ACC112 (cell line): ENCODE data around the gene AKAP9.
"Not testable (repeated sequence)": the region's sequence is repeated elsewhere in the genome, so short reads cannot be mapped to it uniquely, and the experiment has no call there.

Experiments used
- H2AFZ ChIP-seq: fragments of 200-600 bp; sonication (generic); one replicate; pipeline ENCODE4 v1.6.0; 2017; ENCODE audit warnings: antibody characterized with exemption, low read length; ENCODE audit not compliant: unreplicated experiment
- H3K27ac ChIP-seq: fragments of 200-600 bp; sonication (generic); 2 replicates; pipeline ENCODE4 v1.5.1; 2014; ENCODE audit warnings: low read depth, mild to moderate bottlenecking, antibody characterized with exemption, low read length, moderate library complexity
- H3K27me3 ChIP-seq: fragments of 200-600 bp; sonication (generic); 2 replicates; pipeline ENCODE4 v1.6.1; 2014; ENCODE audit warnings: mild to moderate bottlenecking, antibody characterized with exemption, low read length, moderate library complexity, mixed read lengths; ENCODE audit not compliant: insufficient read depth
- H3K36me3 ChIP-seq: fragments of 200-600 bp; sonication (generic); 2 replicates; pipeline ENCODE4 v1.6.1; 2016; ENCODE audit warnings: mild to moderate bottlenecking, antibody characterized with exemption, low read length, moderate library complexity, mixed read lengths; ENCODE audit not compliant: insufficient read depth
- H3K4me1 ChIP-seq: fragments of 200-600 bp; sonication (generic); one replicate; pipeline ENCODE4 v1.6.1; 2016; ENCODE audit warnings: low read length, mixed read lengths; ENCODE audit not compliant: insufficient read depth, unreplicated experiment, control insufficient read depth
- H3K4me3 ChIP-seq: fragments of 200-600 bp; sonication (generic); 2 replicates; pipeline ENCODE4 v1.5.1; 2014; ENCODE audit warnings: mild to moderate bottlenecking, low read depth, low read length
- H3K79me2 ChIP-seq: fragments of 200-600 bp; sonication (generic); one replicate; pipeline ENCODE4 v1.6.0; 2016; ENCODE audit warnings: low read length; ENCODE audit not compliant: control insufficient read depth, unreplicated experiment, insufficient read depth

Gene AKAP9

GRCh38 chr7:91940572-91941341 lies at the start of gene AKAP9:
AKAP9 (plus strand) TSS chr7:91940862; CDS start chr7:91941100, 238 bp downstream.
- H3K36me3 ChIP-seq = no peaks in the 10 kb centered on the region
- H3K27ac ChIP-seq = peak within 1 kb of the TSS; percentile 75
- no peaks in the 10 kb centered on the region for H3K27me3 ChIP-seq
- peak within 1 kb of the TSS; percentile 86 for H2AFZ ChIP-seq
- H3K79me2 ChIP-seq = peaks cover 28% of the 10 kb centered on the region
- peaks cover 12% of the 10 kb centered on the region for H3K4me1 ChIP-seq
- peak within 1 kb of the TSS; percentile 91 for H3K4me3 ChIP-seq

- Histone ChIP-seq H3K36me3 (no peaks in the 10 kb centered on the region), H3K4me3 (no peak overlapping the region), H2AFZ (peak overlapping the region; percentile 1), H3K27me3 (no peaks in the 10 kb centered on the region), H3K4me1 (peaks cover 10% of the 10 kb centered on the region), H3K27ac (no peak overlapping the region), H3K79me2 (no peaks in the 10 kb centered on the region)
Measured at GRCh38 chr7:91892099-91892705, 48.5 kb upstream of the AKAP9 start.

- peaks cover 10% of the 10 kb centered on the region for H3K4me1 ChIP-seq
- H2AFZ ChIP-seq = peak overlapping the region; percentile 1
- H3K79me2 ChIP-seq = no peaks in the 10 kb centered on the region
- no peaks in the 10 kb centered on the region for H3K27me3 ChIP-seq
- H3K36me3 ChIP-seq = no peaks in the 10 kb centered on the region
- H3K27ac ChIP-seq = no peak overlapping the region
- H3K4me3 ChIP-seq = no peak overlapping the region
Measured at GRCh38 chr7:91892821-91893340, 47.8 kb upstream of the AKAP9 start.

- H3K36me3 ChIP-seq, H2AFZ ChIP-seq, H3K4me3 ChIP-seq, H3K79me2 ChIP-seq, H3K27me3 ChIP-seq, H3K27ac ChIP-seq: not testable (repeated sequence)
- H3K4me1 ChIP-seq = peaks cover 10% of the 10 kb centered on the region
Measured at GRCh38 chr7:91893699-91894098, 47.0 kb upstream of the AKAP9 start.

- Histone ChIP-seq H2AFZ (no peak overlapping the region), H3K79me2 (no peaks in the 10 kb centered on the region), H3K27me3 (no peaks in the 10 kb centered on the region), H3K4me1 (peaks cover 10% of the 10 kb centered on the region), H3K4me3 (no peak overlapping the region), H3K27ac (no peak overlapping the region), H3K36me3 (no peaks in the 10 kb centered on the region)
Measured at GRCh38 chr7:91894781-91895480, 45.7 kb upstream of the AKAP9 start.

- no peaks in the 10 kb centered on the region for H3K36me3 ChIP-seq
- H3K27me3 ChIP-seq = no peaks in the 10 kb centered on the region
- no peak overlapping the region for H3K4me3 ChIP-seq
- no peaks in the 10 kb centered on the region for H3K79me2 ChIP-seq
- H2AFZ ChIP-seq = no peak overlapping the region
- H3K27ac ChIP-seq = no peak overlapping the region
- H3K4me1 ChIP-seq = no peaks in the 10 kb centered on the region
Measured at GRCh38 chr7:91898240-91898992, 42.2 kb upstream of the AKAP9 start.

GRCh38 chr7:91899563-91899962 lies 41.1 kb upstream of the AKAP9 start:
- H2AFZ ChIP-seq = no peak overlapping the region

GRCh38 chr7:91910171-91910570 lies 30.5 kb upstream of the AKAP9 start:
- Histone ChIP-seq H3K4me3 (no peak overlapping the region), H3K36me3 (no peaks in the 10 kb centered on the region), H3K27ac (no peak overlapping the region), H3K27me3 (no peaks in the 10 kb centered on the region), H3K79me2 (no peaks in the 10 kb centered on the region), H2AFZ (no peak overlapping the region), H3K4me1 (peaks cover 32% of the 10 kb centered on the region)

More at GRCh38 chr7:91899563-91899962, 41.1 kb upstream of the AKAP9 start:
- Histone ChIP-seq H3K4me1 (no peaks in the 10 kb centered on the region), H3K36me3 (no peaks in the 10 kb centered on the region), H3K27ac (no peak overlapping the region), H3K79me2 (no peaks in the 10 kb centered on the region), H3K27me3 (no peaks in the 10 kb centered on the region), H3K4me3 (no peak overlapping the region)

- Histone ChIP-seq H2AFZ (no peak overlapping the region), H3K4me1 (peaks cover 42% of the 10 kb centered on the region), H3K27me3 (no peaks in the 10 kb centered on the region), H3K27ac (no peak overlapping the region), H3K79me2 (no peaks in the 10 kb centered on the region), H3K4me3 (no peak overlapping the region), H3K36me3 (no peaks in the 10 kb centered on the region)
Measured at GRCh38 chr7:91911121-91911520, 29.5 kb upstream of the AKAP9 start.

GRCh38 chr7:91912494-91912893 lies 28.2 kb upstream of the AKAP9 start:
- Histone ChIP-seq H3K4me3 (peak overlapping the region; percentile 38), H3K79me2 (no peaks in the 10 kb centered on the region), H3K4me1 (peaks cover 44% of the 10 kb centered on the region), H3K36me3 (no peaks in the 10 kb centered on the region), H3K27ac (peak overlapping the region; percentile 55), H3K27me3 (no peaks in the 10 kb centered on the region), H2AFZ (peak overlapping the region; percentile 57)
